Hematopoietic multipotent progenitor cell treated with erythropoietin and hydrocortisone succinate and interleukin-3 and kit ligand, for 17 days (in vitro differentiated cells): ENCODE measurements around the gene RAVER1.

Experiments
- DNase-seq: peaks from one replicate; pipeline ENCODE4 v3.0.0-alpha.2; 2015; ENCODE audit warnings: low spot score

Gene RAVER1

DNA sequence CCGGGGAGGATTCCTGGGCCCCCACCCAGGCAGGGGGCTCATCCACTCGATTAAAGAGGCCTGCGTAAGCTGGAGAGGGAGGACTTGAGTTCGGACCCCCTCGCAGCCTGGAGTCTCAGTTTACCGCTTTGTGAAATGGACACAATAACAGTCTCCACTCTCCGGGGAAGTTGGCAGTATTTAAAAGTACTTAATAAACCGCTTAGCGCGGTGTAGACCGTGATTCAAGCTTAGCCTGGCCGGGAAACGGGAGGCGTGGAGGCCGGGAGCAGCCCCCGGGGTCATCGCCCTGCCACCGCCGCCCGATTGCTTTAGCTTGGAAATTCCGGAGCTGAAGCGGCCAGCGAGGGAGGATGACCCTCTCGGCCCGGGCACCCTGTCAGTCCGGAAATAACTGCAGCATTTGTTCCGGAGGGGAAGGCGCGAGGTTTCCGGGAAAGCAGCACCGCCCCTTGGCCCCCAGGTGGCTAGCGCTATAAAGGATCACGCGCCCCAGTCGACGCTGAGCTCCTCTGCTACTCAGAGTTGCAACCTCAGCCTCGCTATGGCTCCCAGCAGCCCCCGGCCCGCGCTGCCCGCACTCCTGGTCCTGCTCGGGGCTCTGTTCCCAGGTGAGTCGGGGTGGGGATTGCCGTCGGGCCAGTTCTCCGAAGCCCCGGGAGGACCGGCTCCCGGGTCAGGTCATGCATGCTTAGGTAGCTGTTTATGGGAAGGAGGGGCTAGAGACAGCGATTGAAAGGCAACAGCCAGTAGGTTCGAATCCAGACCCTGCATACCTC is 62.5 kb downstream of the RAVER1 start, which contains the start of gene ICAM1:
Gene ICAM1, plus strand, starts transcription at position 505 of the 779 bp plus-strand sequence. Its CDS starts 40 bp downstream, at position 545.
- no peak for DNase-seq

DNA sequence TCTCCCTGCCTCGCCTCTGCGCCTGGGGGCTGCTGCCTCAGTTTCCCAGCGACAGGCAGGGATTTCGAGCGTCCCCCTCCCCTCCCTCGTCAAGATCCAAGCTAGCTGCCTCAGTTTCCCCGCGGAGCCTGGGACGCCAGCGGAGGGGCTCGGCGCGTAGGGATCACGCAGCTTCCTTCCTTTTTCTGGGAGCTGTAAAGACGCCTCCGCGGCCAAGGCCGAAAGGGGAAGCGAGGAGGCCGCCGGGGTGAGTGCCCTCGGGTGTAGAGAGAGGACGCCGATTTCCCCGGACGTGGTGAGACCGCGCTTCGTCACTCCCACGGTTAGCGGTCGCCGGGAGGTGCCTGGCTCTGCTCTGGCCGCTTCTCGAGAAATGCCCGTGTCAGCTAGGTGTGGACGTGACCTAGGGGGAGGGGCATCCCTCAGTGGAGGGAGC is 63.1 kb downstream of the RAVER1 start:
- DNase-seq = no peak

GRCh38 chr19:10269333-10270179 is 63.8 kb downstream of the RAVER1 start:
- peak; percentile 87 for DNase-seq

- DNase-seq = no peak
Measured at GRCh38 chr19:10268071-10268470, 65.3 kb downstream of the RAVER1 start.

DNA sequence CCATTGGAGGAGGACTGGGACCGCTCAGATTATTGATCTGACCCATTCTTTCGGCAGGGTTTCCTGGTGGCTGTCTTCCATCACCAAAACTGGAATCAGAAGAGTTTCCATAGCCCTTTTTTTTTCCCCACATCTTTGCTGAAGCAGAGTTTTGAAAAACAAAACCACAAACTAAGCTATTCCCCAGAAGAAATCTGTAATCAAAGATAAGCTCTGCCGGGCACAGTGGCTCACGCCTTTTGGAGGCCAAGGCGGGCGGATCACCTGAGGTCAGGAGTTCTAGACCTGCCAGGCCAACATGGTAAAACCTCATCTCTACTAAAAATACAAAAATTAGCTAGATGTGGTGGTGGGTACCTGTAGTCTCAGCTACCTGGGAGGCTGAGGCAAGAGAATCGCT is 66.6 kb downstream of the RAVER1 start:
- DNase-seq = no peak
